Activated T-cell treated with anti-CD3 and anti-CD28 coated beads, Interleukin-2, amount 50 U/mL, for 24 hours (primary cell): ENCODE data around the gene KLK3.
A peak's percentile ranks its signal among the peaks of the same experiment; 100 is the strongest.

Experiments used
- DNase-seq: peaks from one replicate; pipeline ENCODE4 v3.0.0-alpha.2; 2020
- H3K27ac Mint-ChIP-seq: 2 replicates; pipeline ENCODE4 v1.8.0; 2020; ENCODE audit warnings: mild to moderate bottlenecking, mixed read lengths
- H3K27me3 Mint-ChIP-seq: 2 replicates; pipeline ENCODE4 v1.8.0; 2020; ENCODE audit warnings: mixed read lengths
- H3K36me3 Mint-ChIP-seq: 2 replicates; pipeline ENCODE4 v1.8.0; 2020; ENCODE audit warnings: low read depth, mixed read lengths
- H3K4me1 Mint-ChIP-seq: 2 replicates; pipeline ENCODE4 v1.8.0; 2020; ENCODE audit warnings: low read depth, mixed read lengths
- H3K4me3 Mint-ChIP-seq: 2 replicates; pipeline ENCODE4 v1.8.0; 2020; ENCODE audit warnings: mild to moderate bottlenecking, moderate library complexity, mixed read lengths
- H3K9me3 Mint-ChIP-seq: 2 replicates; pipeline ENCODE4 v1.8.0; 2020; ENCODE audit warnings: mixed read lengths

The KLK3 gene

DNA sequence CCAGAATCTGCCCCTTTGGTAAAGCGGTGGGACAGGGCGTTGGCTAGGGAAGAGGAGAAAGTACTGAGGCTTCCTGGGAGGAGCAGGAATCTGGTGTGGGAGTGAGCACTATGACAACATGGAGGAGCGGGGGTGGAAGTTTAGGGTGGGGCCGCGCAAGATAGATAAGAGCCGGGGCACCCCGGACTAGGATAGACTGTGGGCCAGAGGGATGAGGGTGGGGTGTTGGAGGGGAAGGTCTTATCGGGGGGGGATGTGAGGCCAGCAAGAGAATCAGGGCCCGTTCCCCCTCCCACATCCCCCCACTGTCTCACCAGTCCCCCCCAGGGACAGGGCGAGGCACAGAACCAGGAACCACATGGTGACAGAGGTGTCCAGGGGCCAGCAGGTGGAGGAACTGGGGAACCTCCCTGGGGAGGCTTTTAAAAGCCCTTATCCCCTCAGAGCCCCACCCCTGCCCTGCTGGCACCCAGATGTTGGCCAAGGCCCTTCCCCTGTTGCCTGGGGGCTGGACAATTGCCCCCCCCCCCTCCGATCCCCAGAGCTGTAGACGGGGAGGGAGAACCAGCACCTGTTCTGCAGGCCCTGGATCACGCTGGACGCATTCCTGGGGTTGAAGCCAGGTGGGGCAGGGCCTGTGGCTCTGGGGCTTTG lies 31.2 kb upstream of the KLK3 start, which contains the start of gene KLK1:
Gene KLK1, minus strand, starts transcription at position 399 of the 654 bp plus-strand sequence. Its CDS starts 39 bp downstream, at position 360.
- peaks cover 82% of the 10 kb centered on the region for H3K27me3 Mint-ChIP-seq
- H3K4me1 Mint-ChIP-seq: peaks cover 23% of the 10 kb centered on the region
- no peaks in the 10 kb centered on the region for H3K9me3 Mint-ChIP-seq
- no peak for DNase-seq
- H3K4me3 Mint-ChIP-seq: no peak within 1 kb of the TSS
- no peaks in the 10 kb centered on the region for H3K36me3 Mint-ChIP-seq
- no peak within 1 kb of the TSS for H3K27ac Mint-ChIP-seq

DNA sequence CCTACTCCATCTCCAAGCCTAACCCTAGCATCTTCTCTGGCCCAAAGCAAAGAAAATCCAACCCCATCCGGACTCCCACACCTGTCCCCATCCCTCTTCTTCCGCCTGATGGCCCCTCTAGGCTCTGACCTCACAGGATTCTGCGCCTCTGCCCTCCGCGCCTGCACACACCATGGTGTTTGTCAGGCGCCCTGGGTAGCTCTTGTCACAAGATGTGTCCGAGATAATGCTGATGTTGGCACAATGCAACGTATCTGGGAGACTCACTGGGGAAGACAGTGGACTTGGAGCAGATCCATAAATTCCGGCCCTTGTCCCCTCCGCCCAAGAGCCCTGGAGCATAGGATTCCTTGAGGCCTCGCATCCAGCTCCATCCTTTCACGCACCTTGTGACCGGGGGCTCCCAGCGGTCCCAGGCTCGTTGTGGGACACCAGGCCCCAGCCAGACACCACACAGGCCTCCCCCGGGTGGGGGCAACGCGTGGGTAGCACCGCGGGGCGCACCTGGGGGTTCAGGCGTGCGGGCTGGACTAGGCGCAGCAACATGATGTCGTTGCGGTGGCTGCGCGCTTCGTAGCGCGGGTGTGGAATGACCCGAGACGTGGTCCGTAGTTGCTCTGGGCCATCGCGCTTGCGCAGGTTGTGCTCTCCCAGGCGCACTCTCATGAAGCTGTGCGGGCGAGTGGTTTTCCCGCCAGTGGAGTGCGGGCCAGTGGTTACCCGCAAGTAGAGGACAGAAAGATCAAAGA lies 28.0 kb upstream of the KLK3 start:
- H3K27me3 Mint-ChIP-seq: peaks cover 71% of the 10 kb centered on the region
- no peaks in the 10 kb centered on the region for H3K9me3 Mint-ChIP-seq
- no peak for DNase-seq
- no peaks in the 10 kb centered on the region for H3K4me1 Mint-ChIP-seq
- H3K4me3 Mint-ChIP-seq: no peak overlapping the region
- no peak overlapping the region for H3K27ac Mint-ChIP-seq
- no peaks in the 10 kb centered on the region for H3K36me3 Mint-ChIP-seq

DNA sequence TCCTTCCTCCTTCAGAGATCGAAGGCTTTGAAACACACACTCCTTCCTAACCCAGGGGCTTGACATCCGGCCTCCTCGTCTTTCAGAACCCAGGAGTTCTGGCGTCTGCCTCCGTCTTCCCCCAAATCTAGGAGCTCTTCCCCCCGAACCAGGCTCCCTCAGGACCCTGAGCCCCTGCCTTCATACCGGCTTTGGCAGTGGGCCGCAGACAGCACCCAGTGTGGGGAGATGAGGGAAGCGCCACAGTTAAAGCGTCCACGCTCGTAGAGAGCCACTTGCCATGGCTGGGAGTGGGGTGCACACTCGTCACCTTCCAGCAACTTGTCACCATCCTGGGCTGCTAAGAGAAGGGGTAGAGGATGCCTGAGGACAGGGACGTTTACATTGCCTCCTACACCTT lies 27.2 kb upstream of the KLK3 start:
- Mint-ChIP-seq H3K4me1 (no peaks in the 10 kb centered on the region), H3K9me3 (no peaks in the 10 kb centered on the region), H3K27ac (no peak overlapping the region), H3K36me3 (no peaks in the 10 kb centered on the region), H3K27me3 (peaks cover 69% of the 10 kb centered on the region), H3K4me3 (no peak overlapping the region)
- DNase-seq: no peak

DNA sequence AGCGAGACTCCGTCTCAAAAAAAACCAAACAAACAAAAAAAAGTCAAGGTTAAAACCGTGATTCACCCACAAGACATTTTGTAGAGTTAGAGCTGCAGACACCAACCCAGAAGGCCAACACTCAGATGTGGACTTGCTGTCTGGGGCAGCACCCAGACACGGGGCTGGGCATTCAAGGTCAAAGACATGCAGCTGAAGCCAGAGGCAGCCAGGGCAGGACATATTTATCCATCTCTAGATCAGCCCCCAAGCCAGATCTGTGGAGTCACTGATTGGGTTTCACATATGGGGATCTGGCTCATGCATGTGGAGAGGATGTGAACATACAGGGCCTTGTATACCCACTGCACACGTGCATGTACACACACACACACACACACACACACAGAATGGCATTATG lies 24.9 kb upstream of the KLK3 start:
- H3K4me3 Mint-ChIP-seq: no peak overlapping the region
- peaks cover 67% of the 10 kb centered on the region for H3K27me3 Mint-ChIP-seq
- H3K36me3 Mint-ChIP-seq: no peaks in the 10 kb centered on the region
- H3K9me3 Mint-ChIP-seq: no peaks in the 10 kb centered on the region
- DNase-seq: no peak
- H3K4me1 Mint-ChIP-seq: no peaks in the 10 kb centered on the region
- no peak overlapping the region for H3K27ac Mint-ChIP-seq

DNA sequence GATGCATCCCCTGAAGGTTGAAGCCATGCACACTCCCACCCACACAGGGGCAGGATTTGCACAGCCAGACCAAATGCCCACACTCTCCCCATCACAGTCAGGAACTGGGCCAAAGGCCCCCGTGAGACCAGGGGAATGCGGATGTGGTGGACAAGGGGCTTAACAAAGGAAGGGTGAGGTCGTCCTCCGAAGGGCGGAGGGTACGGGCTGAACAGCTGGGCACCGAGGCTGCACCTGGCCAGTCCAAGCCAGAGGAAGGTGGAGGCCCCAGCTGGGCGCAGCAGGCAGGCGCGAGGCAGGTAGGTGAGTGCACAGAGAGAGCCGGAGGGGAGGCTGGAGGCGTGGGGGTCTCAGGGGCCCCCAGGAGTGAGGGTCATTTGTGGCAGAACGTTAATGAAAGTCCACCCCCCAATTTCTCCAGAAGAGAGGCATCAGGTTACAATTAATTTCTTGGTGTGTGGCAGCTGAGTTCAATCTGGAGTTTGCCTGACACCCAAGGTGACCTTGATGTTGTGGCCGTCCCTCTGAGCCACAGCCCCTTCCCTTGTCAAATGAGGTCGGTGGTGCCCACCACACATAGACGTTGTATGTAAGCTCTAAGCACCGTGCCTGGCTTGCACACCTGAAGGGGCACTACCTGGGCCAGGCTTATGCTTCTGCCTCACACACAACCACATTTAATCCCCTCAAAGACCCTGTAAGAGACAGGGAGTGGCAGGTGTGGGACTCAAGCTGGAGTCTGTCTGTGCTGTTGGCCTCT lies 24.3 kb upstream of the KLK3 start:
- no peak for DNase-seq
- H3K9me3 Mint-ChIP-seq: no peaks in the 10 kb centered on the region
- peaks cover 5% of the 10 kb centered on the region for H3K4me1 Mint-ChIP-seq
- H3K36me3 Mint-ChIP-seq: no peaks in the 10 kb centered on the region
- H3K4me3 Mint-ChIP-seq: no peak overlapping the region
- H3K27ac Mint-ChIP-seq: no peak overlapping the region
- H3K27me3 Mint-ChIP-seq: peaks cover 70% of the 10 kb centered on the region

DNA sequence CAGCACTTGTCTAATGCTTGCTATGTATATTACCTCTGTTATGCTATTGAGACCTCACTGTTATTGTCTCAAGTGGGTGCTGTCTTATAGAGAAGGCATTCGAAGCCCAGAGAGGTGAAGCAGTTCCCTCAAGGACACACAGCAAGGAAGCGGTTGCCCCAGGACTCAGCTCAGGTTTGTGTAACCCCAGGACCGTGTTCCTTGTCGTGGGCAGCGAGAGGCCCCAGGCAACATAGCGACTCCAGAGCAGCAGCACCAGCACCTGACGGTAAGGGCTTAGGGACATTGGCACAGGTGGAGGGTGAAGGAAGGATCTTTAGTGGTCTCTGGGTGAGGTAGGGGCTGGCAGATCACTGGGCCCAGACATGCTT lies 23.7 kb upstream of the KLK3 start:
- no peaks in the 10 kb centered on the region for H3K36me3 Mint-ChIP-seq
- no peak overlapping the region for H3K27ac Mint-ChIP-seq
- H3K4me3 Mint-ChIP-seq: no peak overlapping the region
- H3K9me3 Mint-ChIP-seq: no peaks in the 10 kb centered on the region
- peaks cover 73% of the 10 kb centered on the region for H3K27me3 Mint-ChIP-seq
- no peak for DNase-seq
- H3K4me1 Mint-ChIP-seq: peaks cover 8% of the 10 kb centered on the region

DNA sequence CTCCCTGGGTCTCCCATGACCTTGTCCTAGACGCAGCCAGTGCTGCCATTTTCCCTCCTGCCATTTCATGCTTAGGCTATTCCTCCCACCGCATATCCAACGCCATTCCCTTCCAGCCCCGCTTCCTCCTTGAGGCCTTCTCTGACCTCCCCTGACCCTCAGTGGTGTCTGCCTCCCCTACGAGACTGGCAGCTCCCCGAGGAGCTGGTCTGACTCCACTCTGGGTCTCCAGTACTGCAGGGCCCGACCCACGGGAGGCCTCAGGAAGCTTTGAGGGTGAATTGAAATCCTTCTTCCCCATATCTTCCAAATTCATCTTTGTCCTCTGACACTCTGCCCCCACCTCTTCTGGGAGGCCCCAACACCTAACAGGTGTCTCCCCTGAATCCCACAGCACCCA lies 22.0 kb upstream of the KLK3 start:
- DNase-seq: no peak
- peaks cover 11% of the 10 kb centered on the region for H3K4me1 Mint-ChIP-seq
- no peaks in the 10 kb centered on the region for H3K9me3 Mint-ChIP-seq
- H3K27ac Mint-ChIP-seq: no peak overlapping the region
- H3K27me3 Mint-ChIP-seq: peaks cover 76% of the 10 kb centered on the region
- H3K4me3 Mint-ChIP-seq: no peak overlapping the region
- no peaks in the 10 kb centered on the region for H3K36me3 Mint-ChIP-seq

DNA sequence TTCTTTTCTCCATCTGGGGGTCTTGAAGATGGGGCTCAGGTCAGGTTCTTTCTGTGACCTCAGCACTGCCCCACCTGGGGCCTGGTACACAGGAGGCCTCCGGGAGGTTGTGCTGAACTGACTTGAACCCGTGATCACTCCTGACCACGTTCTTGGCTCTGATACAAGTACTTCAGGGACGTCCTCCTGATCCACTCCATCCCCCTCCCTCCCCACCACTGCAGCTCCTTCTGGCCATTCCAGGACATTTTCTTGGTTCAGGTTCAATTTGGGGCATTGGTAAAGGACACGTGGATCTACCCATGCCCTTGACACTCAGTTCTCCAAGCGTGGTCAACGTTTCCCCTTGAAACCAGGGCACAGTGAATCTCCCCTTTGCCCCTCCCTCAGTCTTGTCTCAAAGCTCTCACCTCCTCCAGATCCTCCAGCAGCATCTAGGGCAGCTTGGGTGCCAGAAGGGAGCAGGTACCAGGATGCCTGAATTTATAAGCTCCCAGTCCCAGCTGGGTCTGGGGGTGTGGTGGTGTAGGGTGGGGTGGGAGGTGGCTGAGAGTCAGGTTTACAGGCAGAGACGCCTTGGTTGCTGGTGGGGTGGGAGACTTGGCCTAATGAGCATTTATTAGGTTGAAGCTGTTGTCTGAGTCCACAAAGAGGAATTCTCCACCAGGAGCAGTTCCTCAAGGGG lies 21.5 kb upstream of the KLK3 start, which contains the start of gene KLK15:
Gene KLK15, minus strand, starts transcription at position 458 of the 685 bp plus-strand sequence. CDS start 2,082 bp downstream, outside the sequence.
- Mint-ChIP-seq H3K27ac (no peak within 1 kb of the TSS), H3K36me3 (no peaks in the 10 kb centered on the region), H3K27me3 (peaks cover 74% of the 10 kb centered on the region), H3K4me3 (no peak within 1 kb of the TSS), H3K9me3 (no peaks in the 10 kb centered on the region), H3K4me1 (peaks cover 11% of the 10 kb centered on the region)
- DNase-seq: no peak

DNA sequence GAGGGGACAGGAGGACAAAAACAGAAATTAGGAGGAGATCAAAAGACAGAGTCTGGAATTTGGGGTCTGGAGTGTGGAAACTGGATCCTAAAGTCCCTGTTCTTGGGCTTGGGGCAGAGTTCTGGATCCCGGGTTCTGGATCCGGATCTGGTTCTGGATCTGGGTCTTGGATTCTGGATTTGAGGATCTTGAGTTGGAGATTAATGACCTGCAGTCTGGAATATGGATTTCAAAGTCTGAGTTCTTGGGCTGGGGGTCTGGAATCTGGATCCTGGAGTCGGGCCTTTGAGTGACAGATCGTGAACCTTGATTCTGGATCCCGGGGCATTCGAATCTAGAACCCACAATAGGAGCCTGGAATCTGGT lies 20.9 kb upstream of the KLK3 start:
- H3K4me3 Mint-ChIP-seq: no peak overlapping the region

DNA sequence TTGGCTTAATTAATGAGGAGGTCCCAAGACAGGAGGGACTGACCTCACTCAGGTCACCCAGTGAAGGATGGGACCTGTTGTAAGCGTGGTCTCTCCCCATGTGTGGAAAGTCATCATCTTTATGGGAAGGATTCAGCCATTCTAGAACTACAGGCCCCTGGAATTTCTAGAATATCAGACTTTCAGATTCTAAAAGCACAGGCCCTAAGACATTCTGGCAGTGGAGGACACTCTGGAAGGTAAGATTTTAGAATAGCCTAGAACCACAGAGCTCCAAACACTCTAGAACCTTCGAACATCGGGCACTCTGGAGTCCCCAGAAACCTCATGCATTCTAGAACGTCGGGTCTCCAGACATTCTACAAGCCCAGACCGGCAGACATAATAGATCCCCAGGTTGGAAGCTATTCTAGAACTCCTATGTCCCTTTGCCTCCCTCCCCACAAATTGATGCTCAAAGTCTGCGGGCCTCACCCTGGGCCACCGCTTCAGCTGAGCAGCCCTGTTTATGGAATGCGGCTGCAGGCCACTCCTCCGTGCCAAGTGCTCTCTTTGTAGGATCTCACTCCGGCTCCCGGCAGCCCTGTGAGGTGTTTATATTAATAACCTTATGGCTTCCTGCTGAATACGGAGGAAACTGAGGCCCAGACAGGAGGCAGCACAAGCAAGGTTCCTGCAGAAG lies 19.5 kb upstream of the KLK3 start:
- Mint-ChIP-seq H3K27me3 (peaks cover 75% of the 10 kb centered on the region), H3K36me3 (no peaks in the 10 kb centered on the region), H3K27ac (no peak overlapping the region), H3K4me3 (peak overlapping the region; percentile 73), H3K4me1 (peaks cover 11% of the 10 kb centered on the region), H3K9me3 (no peaks in the 10 kb centered on the region)
- DNase-seq: no peak

More for the DNA sequence above, 20.9 kb upstream of the KLK3 start:
- Mint-ChIP-seq H3K27ac (no peak overlapping the region), H3K9me3 (no peaks in the 10 kb centered on the region), H3K4me1 (peaks cover 11% of the 10 kb centered on the region), H3K27me3 (peaks cover 76% of the 10 kb centered on the region), H3K36me3 (no peaks in the 10 kb centered on the region)
- no peak for DNase-seq

DNA sequence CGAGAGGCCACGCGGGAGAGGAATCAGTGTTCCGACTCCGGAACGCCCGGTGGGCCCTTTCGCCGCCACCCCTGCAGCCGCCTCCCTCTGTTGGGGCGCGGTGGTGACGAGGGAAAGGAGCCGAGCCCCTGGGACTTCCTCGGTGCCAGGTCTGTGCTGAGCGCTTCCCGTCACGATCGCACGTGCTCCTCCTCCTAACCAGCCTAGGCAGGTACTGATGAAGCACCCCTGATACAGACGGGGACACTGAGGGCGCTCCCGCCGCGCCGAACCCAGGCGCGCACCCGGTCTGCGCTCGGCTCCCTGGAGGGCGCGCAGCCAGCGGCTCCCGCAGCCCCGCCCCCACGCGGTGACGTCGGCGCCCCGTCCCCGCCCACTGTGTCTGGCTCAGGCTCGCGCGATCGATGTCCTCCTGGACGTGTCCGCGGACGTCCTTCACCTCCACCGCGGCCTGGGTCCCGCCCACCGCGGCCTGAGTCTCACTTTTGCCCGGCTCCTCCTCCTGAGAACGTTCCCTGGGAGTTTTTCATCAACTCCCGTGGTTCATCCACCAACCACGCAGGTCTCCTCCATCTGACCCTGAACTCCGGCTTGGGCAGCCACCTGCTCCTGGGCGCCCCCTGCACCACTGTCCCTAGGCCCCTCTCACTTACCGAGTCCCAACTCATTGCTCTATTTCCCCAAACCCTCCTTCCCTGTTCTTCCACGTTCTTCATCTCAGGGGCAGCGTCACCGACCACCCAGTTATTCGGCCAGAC lies 18.8 kb upstream of the KLK3 start:
- H3K27me3 Mint-ChIP-seq: peaks cover 74% of the 10 kb centered on the region
- peaks cover 11% of the 10 kb centered on the region for H3K4me1 Mint-ChIP-seq
- peak; percentile 86 for DNase-seq
- no peaks in the 10 kb centered on the region for H3K9me3 Mint-ChIP-seq
- H3K36me3 Mint-ChIP-seq: no peaks in the 10 kb centered on the region
- H3K4me3 Mint-ChIP-seq: peak overlapping the region; percentile 73
- H3K27ac Mint-ChIP-seq: no peak overlapping the region

DNA sequence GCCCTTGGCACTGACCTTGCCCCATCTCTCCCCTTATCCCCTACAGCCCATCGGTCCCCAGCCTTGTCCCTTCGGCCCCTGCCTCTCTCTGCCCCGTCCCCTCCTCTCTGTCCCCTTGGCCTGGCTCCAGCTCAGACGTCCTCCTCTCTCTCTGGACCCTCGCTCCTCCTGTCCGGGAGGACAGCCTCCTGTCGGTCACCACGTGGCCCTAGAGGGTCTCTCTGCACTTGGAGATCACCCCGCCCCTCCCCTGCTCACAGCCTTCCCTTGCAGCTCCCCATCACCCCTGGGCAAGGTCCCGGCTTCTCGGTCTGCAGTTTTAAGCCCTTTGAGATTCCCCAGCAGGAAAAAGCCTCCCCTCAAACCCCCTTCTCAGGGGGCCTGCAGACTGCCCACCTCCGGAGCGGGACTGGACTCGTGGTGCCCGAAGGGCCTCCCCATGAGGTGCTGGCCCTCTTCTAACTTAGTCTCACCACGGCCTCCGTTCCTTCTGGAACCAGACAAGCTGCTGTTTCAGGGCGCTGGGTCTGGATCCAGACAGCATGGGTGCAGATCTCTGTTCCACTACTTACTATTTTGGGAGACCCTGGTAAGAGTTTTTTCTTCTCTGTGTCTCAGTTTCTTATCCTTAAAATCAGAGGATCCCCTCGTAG lies 18.0 kb upstream of the KLK3 start:
- Mint-ChIP-seq H3K36me3 (no peaks in the 10 kb centered on the region), H3K9me3 (no peaks in the 10 kb centered on the region), H3K4me1 (peaks cover 11% of the 10 kb centered on the region), H3K27me3 (peaks cover 67% of the 10 kb centered on the region), H3K27ac (no peak overlapping the region), H3K4me3 (peak overlapping the region; percentile 73)
- no peak for DNase-seq

DNA sequence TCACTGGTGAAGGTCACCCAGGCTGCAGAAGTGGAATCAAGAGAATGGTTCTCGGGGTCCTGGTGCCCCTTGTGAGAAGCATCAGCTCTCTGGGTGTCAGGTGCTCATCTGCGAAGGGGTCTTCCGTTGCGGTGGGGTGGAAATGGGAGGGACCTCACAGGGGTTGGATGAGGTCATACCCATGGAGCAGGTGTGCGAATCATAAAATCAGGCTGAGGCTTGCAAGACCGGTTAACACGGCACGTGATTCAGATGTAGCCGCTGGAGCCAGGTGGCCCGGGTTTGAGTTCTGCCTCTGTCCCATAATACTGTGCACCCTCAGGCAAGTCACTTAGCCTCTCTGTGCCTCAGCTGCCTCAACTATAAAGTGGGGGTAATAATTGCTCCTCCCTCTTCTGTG lies 17.4 kb upstream of the KLK3 start:
- Mint-ChIP-seq H3K27ac (no peak overlapping the region), H3K9me3 (no peaks in the 10 kb centered on the region), H3K4me1 (peaks cover 11% of the 10 kb centered on the region), H3K36me3 (no peaks in the 10 kb centered on the region), H3K4me3 (no peak overlapping the region), H3K27me3 (peaks cover 62% of the 10 kb centered on the region)
- DNase-seq: no peak
